CD4-positive, alpha-beta T cell treated with Interleukin-17A for 1 hour (primary cell): Measurements from ENCODE around the gene MAN1B1.
A peak's percentile ranks its signal among the peaks of the same experiment; 100 is the strongest.
"Not testable (repeated sequence)": the region's sequence is repeated elsewhere in the genome, so short reads cannot be mapped to it uniquely, and the experiment has no call there.

Experiments used
- DNase-seq: peaks from one replicate; pipeline ENCODE4 v3.0.0-alpha.2; 2020

MAN1B1 gene

GRCh38 chr9:137112564-137113384 lies 26.0 kb downstream of the MAN1B1 start:
- DNase-seq, result no peak

DNA sequence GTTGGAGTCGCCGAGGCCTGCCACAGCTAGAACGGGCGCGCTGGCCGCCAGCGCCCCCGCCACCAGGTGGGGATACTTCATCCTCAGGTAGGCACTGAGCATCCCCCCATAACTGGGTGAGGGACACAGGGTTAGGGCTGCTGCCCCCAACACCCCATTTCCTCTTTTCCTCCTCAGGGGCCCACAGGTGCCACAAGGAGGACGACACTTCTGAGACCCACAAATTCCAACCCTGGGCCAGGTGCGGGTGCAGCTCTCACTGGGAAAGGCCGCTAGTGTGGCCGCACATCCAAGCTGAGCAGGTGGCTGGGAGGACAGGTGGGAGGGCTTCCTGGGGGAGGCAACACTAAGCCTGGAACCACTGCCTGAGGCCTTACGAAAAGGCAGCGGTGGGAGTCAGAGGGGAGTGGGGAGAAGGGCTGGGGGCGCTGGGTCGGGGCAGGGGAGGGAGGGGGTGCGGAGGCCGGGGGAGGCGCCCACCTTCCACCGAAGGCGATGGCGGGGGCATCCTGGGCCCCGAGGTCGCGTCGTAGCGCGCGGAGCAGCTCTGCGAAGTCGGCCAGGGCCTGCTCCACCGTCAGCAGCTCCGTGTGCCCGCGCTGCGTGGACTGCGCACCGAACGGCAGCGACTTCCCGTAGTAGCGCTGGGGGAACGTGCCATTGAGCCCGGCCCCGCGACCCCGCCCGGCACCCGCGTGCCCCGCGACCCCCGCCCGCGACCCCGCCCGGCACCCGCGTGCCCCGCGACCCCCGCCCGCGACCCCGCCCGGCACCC lies 26.8 kb downstream of the MAN1B1 start:
- DNase-seq, result peak; percentile 33

- no peak for DNase-seq
Observed at GRCh38 chr9:137114220-137114612, 27.4 kb downstream of the MAN1B1 start.

DNA sequence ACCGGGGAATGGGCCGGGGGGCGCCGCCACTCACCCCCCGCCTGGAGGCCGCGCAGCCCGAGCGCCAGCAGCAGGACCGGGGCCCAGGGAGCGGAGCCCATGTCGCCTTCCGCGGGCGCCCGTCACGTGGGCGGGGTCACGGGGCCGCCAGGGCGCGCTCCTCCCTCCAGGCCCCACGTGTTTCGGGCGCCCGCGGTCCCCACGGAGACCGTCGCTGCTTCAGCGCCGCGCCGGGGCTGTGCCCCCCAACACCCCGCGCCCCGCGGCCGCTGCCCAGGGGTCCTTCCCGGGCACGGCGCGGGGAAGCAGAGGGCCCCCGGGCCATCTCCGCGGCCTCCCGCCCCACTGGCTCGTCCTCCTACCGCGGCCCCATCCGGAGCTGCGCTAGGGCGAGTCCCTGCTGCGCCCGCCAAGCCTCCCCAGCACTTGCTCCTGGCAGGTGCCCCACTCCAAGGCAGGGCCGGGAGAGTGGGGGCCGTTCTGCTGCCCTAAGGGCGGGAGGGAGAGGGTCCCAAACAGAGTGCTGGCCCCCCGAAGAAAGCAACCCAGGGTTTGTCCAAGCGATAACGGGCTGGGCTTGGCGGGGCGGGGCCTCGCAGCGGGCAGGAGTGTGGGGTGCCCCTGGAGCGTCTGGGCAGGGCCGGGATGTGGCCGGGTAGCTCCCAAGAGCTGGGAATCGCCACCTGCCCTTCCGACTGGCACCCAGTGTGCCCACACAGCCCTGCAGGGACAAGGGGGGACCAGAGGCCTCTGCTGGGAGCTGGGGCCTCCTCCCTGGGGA lies 28.0 kb downstream of the MAN1B1 start, which contains the start of gene DPP7:
Gene DPP7 (minus strand): TSS at position 121 of the 781 bp plus-strand sequence. CDS start 20 bp downstream, at position 101.
- DNase-seq, result peak; percentile 78

- no peak for DNase-seq
Observed at GRCh38 chr9:137115394-137116026, 28.7 kb downstream of the MAN1B1 start.

GRCh38 chr9:137116027-137116507 lies 29.3 kb downstream of the MAN1B1 start:
- DNase-seq, result no peak

DNA sequence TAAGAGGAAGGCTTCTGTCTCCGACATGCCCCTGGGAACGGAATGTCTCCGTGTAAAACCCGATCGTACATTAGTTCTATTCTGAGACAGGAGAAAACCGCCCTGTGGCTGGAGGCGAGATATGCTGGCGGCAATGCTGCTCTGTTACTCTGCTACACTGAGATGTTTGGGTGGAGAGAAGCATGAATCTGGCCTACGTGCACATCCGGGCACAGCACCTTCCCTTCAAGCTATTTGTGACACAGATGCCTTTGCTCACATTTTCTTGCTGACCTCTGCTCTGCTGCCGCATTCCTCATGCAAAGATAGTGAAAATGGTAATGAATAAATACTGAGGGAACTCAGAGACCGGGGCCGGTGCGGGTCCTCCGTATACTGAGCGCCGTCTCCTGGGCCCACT lies 29.9 kb downstream of the MAN1B1 start:
- DNase-seq, result no peak

- no peak for DNase-seq
Observed at GRCh38 chr9:137117269-137117731, 30.5 kb downstream of the MAN1B1 start.

- not testable (repeated sequence) for DNase-seq
Observed at GRCh38 chr9:137118092-137118603, 31.4 kb downstream of the MAN1B1 start.

DNA sequence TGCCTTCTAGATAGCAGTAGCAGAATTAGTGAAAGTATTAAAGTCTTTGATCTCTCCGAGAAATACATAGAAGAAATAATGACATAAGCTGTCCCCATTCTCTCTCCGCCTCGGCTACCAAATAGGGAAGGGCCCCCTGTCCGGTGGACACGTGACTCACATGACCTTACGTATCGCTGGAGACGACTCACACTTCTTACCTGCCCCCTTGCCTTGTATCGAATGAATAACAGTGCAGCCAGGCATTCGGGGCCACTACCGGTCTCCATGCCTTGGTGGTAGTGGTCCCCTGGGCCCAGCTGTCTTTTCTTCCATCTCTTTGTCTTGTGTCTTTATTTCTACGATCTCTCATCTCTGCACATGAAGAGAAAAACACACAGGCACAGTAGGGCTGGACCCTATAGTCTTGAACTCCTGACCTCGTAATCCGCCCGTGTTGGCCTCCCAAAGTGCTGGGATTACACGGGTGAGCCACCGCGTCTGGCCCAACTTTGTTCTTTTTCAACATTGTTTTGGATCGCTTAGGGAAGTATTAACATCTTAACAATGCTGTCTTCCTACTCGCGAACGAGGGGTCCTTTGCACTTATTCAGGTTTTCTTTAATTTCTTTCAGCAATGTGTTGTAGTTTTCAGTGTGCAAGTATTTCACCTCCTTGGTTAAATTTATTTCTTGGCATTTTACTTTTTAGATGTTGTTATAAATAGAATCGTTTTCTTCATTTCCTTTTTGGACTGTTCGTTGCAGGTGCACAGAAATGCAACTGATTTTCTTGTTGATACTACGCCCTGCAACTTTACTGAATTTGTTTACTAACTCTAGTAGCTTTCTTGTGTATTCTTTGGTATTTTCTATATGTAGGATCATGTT lies 35.4 kb downstream of the MAN1B1 start:
- not testable (repeated sequence) for DNase-seq

- not testable (repeated sequence) for DNase-seq
Observed at GRCh38 chr9:137122796-137123467, 36.1 kb downstream of the MAN1B1 start.

DNA sequence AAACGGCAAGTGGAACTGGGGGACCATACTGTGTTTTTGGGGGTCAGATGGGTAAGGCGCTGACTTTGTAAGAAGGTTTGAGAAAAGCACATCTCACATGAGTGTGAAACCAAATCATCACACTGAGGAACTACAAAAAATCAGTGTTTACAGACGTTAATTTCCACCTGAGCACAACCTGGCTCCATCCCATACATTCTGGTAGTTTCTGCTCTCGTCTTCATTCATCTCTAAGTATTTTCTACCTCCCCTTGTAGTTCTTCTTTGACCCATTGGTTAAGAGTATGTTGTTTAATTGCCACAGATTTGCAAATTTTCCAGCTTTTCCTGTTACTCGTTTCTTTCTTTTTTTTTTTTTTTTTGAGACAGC lies 36.7 kb downstream of the MAN1B1 start:
- DNase-seq, result no peak

DNA sequence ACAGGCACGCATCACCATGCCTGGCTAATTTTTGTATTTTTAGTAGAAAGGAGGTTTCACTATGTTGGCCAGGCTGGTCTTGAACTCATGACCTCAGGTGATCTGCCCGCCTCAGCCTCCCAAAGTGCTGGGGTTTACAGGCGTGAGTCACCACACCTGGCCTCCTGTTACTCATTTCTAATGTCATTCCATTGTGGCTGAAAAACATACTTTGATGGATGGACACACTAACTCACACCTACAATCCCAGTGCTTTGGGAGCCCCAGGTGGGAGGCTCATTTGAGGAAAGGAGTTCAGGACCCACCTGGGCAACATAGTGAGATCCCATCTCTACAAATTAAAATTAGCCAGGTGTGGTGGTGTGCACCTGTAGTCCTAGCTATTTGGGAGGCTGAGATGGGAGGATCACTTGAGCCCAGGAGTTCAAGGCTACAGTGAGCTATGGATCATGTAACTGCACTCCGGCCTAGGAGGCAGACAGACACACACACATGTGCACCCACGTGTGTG lies 37.2 kb downstream of the MAN1B1 start:
- not testable (repeated sequence) for DNase-seq

GRCh38 chr9:137126786-137127185 lies 40.0 kb downstream of the MAN1B1 start:
- no peak for DNase-seq

DNA sequence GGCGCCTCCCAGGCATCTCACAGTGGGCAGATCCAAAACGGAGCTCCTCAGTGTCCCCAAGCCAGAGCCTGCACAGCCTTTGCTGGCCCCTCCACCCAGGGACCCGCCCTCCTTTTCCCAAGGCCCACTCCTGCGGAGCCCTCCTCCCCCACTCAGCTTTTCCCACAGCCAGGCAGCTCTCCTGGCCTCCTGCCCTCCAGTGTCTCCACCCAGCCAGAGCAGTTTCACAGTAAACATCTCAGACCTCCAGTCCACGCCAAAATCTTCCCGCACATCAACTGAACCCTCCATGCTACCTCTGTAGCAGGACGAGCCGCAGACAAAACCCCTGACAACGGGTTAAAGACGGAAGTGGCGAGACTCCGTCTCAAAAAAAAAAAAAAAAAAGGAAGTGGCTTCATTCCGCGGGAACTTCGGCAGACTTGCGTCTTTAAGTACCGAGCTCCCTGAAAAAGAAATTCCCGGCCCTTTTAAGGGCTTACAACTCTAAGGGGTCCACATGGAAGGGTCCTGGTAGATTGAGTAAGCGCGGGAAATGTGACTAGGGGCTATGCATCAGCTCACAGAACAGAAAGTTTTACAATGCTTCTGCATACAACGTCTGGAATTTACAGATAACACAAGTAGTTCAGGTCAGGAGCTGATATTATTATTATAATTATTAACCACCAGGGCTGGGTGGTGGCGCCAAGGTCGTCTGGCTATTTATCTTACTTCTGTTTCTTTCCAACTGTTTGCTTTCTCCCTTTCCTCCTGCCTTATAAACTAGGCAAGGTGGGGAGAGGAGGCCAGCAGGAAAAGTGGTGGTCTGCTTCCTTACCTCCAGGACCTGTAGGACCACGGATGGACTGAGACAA lies 40.7 kb downstream of the MAN1B1 start:
- peak; percentile 56 for DNase-seq

DNA sequence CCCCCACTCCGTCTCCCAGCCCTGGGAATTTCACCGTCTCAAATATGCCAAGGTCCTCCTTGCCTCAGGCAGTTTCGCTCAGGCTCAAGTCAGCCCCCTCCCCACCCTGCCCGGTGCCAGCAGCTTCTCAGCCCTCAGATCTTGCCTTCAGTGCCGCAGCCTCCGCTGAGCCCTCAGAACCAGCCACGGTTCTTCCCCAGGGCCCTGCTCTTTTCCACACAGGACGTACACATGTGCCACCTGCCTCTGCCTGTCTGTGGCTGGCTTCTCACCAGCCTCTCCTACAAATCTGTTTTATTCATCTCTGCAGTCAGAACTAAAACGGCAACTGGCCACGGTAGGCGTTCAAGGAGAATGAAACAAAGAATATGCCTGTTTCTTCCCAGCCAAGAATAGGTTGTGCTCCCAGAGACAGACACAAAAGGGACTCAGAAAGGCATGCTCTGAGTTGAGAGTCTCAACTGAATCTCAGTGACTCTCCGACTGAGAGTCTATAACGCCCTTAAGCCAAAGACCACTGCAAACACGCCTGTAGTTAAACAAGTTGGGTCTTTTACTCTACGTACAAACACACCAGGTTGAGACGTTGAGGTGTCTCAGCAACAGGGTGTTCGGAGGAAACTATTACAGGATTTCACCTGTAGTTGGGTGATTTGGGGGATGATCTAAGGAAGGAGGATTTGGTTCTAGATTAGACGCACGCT lies 41.5 kb downstream of the MAN1B1 start:
- peak; percentile 32 for DNase-seq

DNA sequence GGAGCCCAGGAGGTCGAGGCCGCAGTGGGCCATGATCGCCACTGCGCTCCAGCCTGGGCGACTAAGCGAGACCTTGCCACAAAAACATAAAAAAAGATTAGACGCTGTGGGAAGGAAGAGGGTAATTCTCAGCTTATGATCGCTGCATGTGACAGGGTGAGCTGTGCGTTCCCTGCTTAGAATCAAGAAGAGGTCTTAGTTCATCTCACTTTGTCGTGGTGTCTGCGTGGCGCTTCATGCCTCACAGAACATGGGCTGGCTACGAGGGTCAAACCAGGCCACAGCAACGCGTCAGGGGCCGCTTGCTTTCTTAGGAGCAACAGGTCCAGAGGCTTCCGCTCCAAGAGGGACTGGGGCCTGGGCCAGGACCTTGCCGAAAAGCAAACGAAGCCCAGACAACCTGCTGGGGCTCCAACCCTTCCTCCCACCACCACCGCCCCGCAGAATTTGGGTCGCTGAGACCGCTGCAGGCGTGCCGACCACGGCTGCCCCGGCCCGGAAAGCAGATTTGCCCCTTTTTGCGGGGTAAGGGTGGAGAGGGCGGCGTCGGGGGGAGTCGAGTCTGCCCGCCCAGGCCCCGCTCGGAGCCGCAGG lies 42.2 kb downstream of the MAN1B1 start:
- peak; percentile 29 for DNase-seq
